SKM-1 treated with dmso at 0.1 percent for 144 hours (cell line): Measurements from ENCODE around the gene VIPR2.

ENCODE experiments used
- DNase-seq: peaks from one replicate; lab custom pipeline; 2025; ENCODE audit not compliant: unreplicated experiment; lab: John Stamatoyannopoulos, UW

VIPR2 gene

GRCh38 chr7:159028508-159029401, 115.9 kb downstream of the VIPR2 start:
- no peak for DNase-seq

- DNase-seq: no peak
Measured at GRCh38 chr7:159027789-159028507, 116.7 kb downstream of the VIPR2 start.

GRCh38 chr7:159027056-159027788, 117.4 kb downstream of the VIPR2 start:
- DNase-seq: no peak

GRCh38 chr7:159026271-159027055, 118.2 kb downstream of the VIPR2 start:
- DNase-seq: no peak

GRCh38 chr7:159025161-159025779, 119.4 kb downstream of the VIPR2 start:
- no peak for DNase-seq

GRCh38 chr7:159024280-159024951, 120.3 kb downstream of the VIPR2 start:
- no peak for DNase-seq

GRCh38 chr7:159023746-159024145, 120.9 kb downstream of the VIPR2 start:
- DNase-seq: no peak

GRCh38 chr7:159023206-159023605, 121.5 kb downstream of the VIPR2 start:
- no peak for DNase-seq

- no peak for DNase-seq
Measured at GRCh38 chr7:159022238-159022993, 122.3 kb downstream of the VIPR2 start.

- no peak for DNase-seq
Measured at GRCh38 chr7:159020987-159021386, 123.7 kb downstream of the VIPR2 start.

- no peak for DNase-seq
Measured at GRCh38 chr7:159019111-159019510, 125.6 kb downstream of the VIPR2 start.

- no peak for DNase-seq
Measured at GRCh38 chr7:159017741-159018140, 126.9 kb downstream of the VIPR2 start.

GRCh38 chr7:159017210-159017609, 127.5 kb downstream of the VIPR2 start:
- DNase-seq: no peak

GRCh38 chr7:159016591-159016990, 128.1 kb downstream of the VIPR2 start:
- DNase-seq: no peak

GRCh38 chr7:159015454-159016410, 128.9 kb downstream of the VIPR2 start:
- no peak for DNase-seq

GRCh38 chr7:159015081-159015453, 129.6 kb downstream of the VIPR2 start:
- no peak for DNase-seq

- DNase-seq: no peak
Measured at GRCh38 chr7:159014297-159015062, 130.2 kb downstream of the VIPR2 start.
